ENCODE data around the gene TMEM192.

DNA sequence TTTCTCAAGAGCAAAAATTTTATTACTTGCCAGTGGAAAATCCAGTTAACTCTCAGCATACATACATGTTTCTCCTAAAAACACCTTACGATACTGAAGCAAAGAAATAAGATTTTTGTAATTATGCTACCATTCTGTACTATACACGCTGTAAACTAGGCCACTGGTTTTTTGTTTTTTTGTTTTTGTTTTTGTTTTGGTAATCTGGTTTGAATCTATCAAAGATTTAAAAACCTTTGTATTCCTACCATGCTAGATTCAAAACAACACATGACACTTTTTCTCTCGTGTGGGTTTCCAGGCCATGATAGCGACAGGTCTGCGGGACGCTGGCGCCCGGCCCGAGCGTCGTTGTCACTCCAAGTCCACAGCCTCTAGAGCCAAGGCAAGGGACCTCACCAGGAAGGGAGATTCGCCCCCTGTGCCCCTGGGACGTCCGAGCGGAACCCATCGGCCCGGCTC, 723 bp downstream of the TMEM192 start:
- TF ChIP-seq ZNF274 (IDR thresholded peaks at IDR 0.05; ENCODE audit: low read depth, low read length) (no peak), YY1 (IDR thresholded peaks at IDR 0.05; ENCODE audit: insufficient read depth, insufficient read length) (no peak)

All from NT2/D1 (cell line).